GM21576 (cell line): ENCODE measurements around the gene PTGES3L.

ENCODE experiments used
- ATAC-seq: cut with Tn5 transposase; IDR thresholded peaks from one replicate; pipeline ENCODE4 v1.9.1; 2021; ENCODE audit warnings: mild to moderate bottlenecking, moderate library complexity; ENCODE audit not compliant: unreplicated experiment

Gene PTGES3L

GRCh38 chr17:42979511-42980273, at the start of gene PTGES3L:
Gene PTGES3L (minus strand): TSS chr17:42980080. CDS start chr17:42980053, 27 bp downstream.
- no peak for ATAC-seq

- ATAC-seq = no peak
These were observed 48.5 kb upstream of the PTGES3L start for GRCh38 chr17:43028221-43028861.

- ATAC-seq = no peak
These were observed 47.5 kb upstream of the PTGES3L start for GRCh38 chr17:43027091-43028032.

GRCh38 chr17:43026595-43026994, 46.7 kb upstream of the PTGES3L start:
- ATAC-seq = no peak

GRCh38 chr17:43025766-43026537, 46.1 kb upstream of the PTGES3L start:
- ATAC-seq = no peak

- ATAC-seq = no peak
These were observed 45.4 kb upstream of the PTGES3L start for GRCh38 chr17:43025290-43025657.

- peak; percentile 46 for ATAC-seq
These were observed 44.8 kb upstream of the PTGES3L start, which contains the start of gene RND2 for GRCh38 chr17:43024407-43025289. Gene RND2 (plus strand): TSS chr17:43025231. CDS start chr17:43025348, 117 bp downstream.

GRCh38 chr17:43021741-43022512, 42.0 kb upstream of the PTGES3L start, which contains the start of gene VAT1:
Gene VAT1 (minus strand): TSS chr17:43022385. CDS start chr17:43022322, 63 bp downstream.
- no peak for ATAC-seq

GRCh38 chr17:43020789-43021740, 41.2 kb upstream of the PTGES3L start:
- no peak for ATAC-seq

GRCh38 chr17:43020030-43020621, 40.2 kb upstream of the PTGES3L start:
- ATAC-seq = no peak

GRCh38 chr17:43019418-43019817, 39.5 kb upstream of the PTGES3L start:
- ATAC-seq = no peak

- ATAC-seq = no peak
These were observed 39.1 kb upstream of the PTGES3L start for GRCh38 chr17:43018932-43019331.

- no peak for ATAC-seq
These were observed 38.4 kb upstream of the PTGES3L start for GRCh38 chr17:43018008-43018853.

- no peak for ATAC-seq
These were observed 36.3 kb upstream of the PTGES3L start for GRCh38 chr17:43016216-43016615.

- ATAC-seq = no peak
These were observed 35.7 kb upstream of the PTGES3L start for GRCh38 chr17:43015579-43015978.
